PC-9 (cell line): ENCODE measurements around the gene RAB6C. TPM values are rescaled to one million over a fixed set of nuclear protein-coding genes. Genes with fewer than 3 reads are reported as not detected.
"Not testable (repeated sequence)": the region's sequence is repeated elsewhere in the genome, so short reads cannot be mapped to it uniquely, and the experiment has no call there.

Experiments
- BruUV-seq: library from RNA; stranded (reverse); fragments of 400-500 nt; replicated peaks from 2 replicates; lab custom pipeline; 2021; lab: Mats Ljungman, UMichigan
- CTCF ChIA-PET: fragments of 300-600 bp; sonication (Branson Sonifier 250); formaldehyde crosslinking; loops from one replicate; lab custom pipeline; 2022; ENCODE audit warnings: antibody characterized with exemption; lab: Charles Lee
- POLR2A ChIA-PET: fragments of 300-600 bp; sonication (Branson Sonifier 250); formaldehyde crosslinking; loops from one replicate; lab custom pipeline; 2022; ENCODE audit warnings: antibody characterized with exemption; ENCODE audit not compliant: unreplicated experiment; lab: Charles Lee
- DNase-seq, 2 experiments: peaks; one replicate each; pipeline versions ENCODE4 v3.0.0 to v3.0.0-alpha.2; 2015 to 2022; ENCODE audit warnings: mixed read lengths in 1 of 2
- H2AFZ ChIP-seq: fragments of 200-600 bp; sonication (generic); 2 replicates; pipeline ENCODE4 v1.8.1; 2017; ENCODE audit warnings: antibody characterized with exemption
- H3F3A ChIP-seq: fragments of 200-600 bp; sonication (generic); 2 replicates; pipeline ENCODE4 v1.8.1; 2017; ENCODE audit warnings: antibody characterized with exemption, mild to moderate bottlenecking, low read depth; ENCODE audit not compliant: insufficient read depth
- H3K27ac ChIP-seq: fragments of 200-600 bp; sonication (generic); 2 replicates; pipeline ENCODE4 v1.6.1; 2016; ENCODE audit warnings: mixed run types
- H3K27me3 ChIP-seq: fragments of 200-600 bp; sonication (generic); 2 replicates; pipeline ENCODE4 v1.6.1; 2016; ENCODE audit warnings: low read depth, mixed run types; ENCODE audit not compliant: insufficient read depth
- H3K36me3 ChIP-seq: fragments of 200-600 bp; sonication (generic); 2 replicates; pipeline ENCODE4 v1.6.1; 2016; ENCODE audit warnings: low read depth, mixed run types
- H3K4me1 ChIP-seq: fragments of 200-600 bp; sonication (generic); replicated peaks from 2 replicates; pipeline ENCODE4 v1.6.1; 2016; ENCODE audit warnings: mixed run types; ENCODE audit not compliant: insufficient read depth
- H3K4me2 ChIP-seq: fragments of 200-600 bp; sonication (generic); 2 replicates; pipeline ENCODE4 v1.6.1; 2017; ENCODE audit warnings: mixed run types
- H3K4me3 ChIP-seq: fragments of 200-600 bp; sonication (generic); 2 replicates; pipeline ENCODE4 v1.6.1; 2016; ENCODE audit warnings: mixed run types
- H3K79me2 ChIP-seq: fragments of 200-600 bp; sonication (generic); 2 replicates; pipeline ENCODE4 v1.6.1; 2017; ENCODE audit warnings: low read depth, mixed run types
- H3K9me2 ChIP-seq: fragments of 200-600 bp; sonication (generic); 2 replicates; pipeline ENCODE4 v1.8.1; 2017; ENCODE audit warnings: mild to moderate bottlenecking; ENCODE audit not compliant: insufficient read depth
- H3K9me3 ChIP-seq: fragments of 200-600 bp; sonication (generic); 2 replicates; pipeline ENCODE4 v1.8.1; 2016; ENCODE audit warnings: low read depth; ENCODE audit not compliant: insufficient read depth
- H4K20me1 ChIP-seq: fragments of 200-600 bp; sonication (generic); 2 replicates; pipeline ENCODE4 v1.8.1; 2017; ENCODE audit not compliant: insufficient read depth
- CTCF ChIP-seq: fragments of 200-600 bp; sonication (generic); conservative IDR thresholded peaks from 2 replicates; pipeline ENCODE4 v1.6.1; 2017; ENCODE audit warnings: mixed run types, antibody characterized with exemption, mild to moderate bottlenecking, moderate library complexity
- EZH2 ChIP-seq: fragments of 200-600 bp; sonication (generic); IDR thresholded peaks from 2 replicates; pipeline ENCODE4 v1.8.0; 2017; ENCODE audit warnings: antibody characterized with exemption, low read depth
- intact Hi-C: fragments of 100-400 bp; cut with micrococcal nuclease; formaldehyde crosslinking; loops from one replicate; pipeline ENCODE4 v1.10.0; 2022; ENCODE audit not compliant: unreplicated experiment
- total RNA-seq: library from RNA; stranded (reverse); gene quantifications from 2 replicates; pipeline ENCODE4 v1.2.3, GENCODE V29; 2021

Gene RAB6C
- total RNA-seq, 1 experiment from 2014 or later, result not detected

- no peak overlapping the region for H3K27ac ChIP-seq
- no peaks in the 10 kb centered on the region for H3K79me2 ChIP-seq
- CTCF ChIA-PET, result no interaction called here
- no peaks in the 10 kb centered on the region for H3K9me2 ChIP-seq
- H3K36me3 ChIP-seq, result no peaks in the 10 kb centered on the region
- intact Hi-C loops, result no loop called here
- H4K20me1 ChIP-seq, result no peaks in the 10 kb centered on the region
- no peaks in the 10 kb centered on the region for H3K9me3 ChIP-seq
- H3K4me2 ChIP-seq, result no peak overlapping the region
- H3K27me3 ChIP-seq, result peaks cover 32% of the 10 kb centered on the region; the same call in 1 of the 2 replicates
- no peaks in the 10 kb centered on the region for H3F3A ChIP-seq
- POLR2A ChIA-PET, result no interaction called here
- BruUV-seq, result no TSS peak
- TF ChIP-seq EZH2, result no peak
- no peak for TF ChIP-seq CTCF
- no peak overlapping the region for H2AFZ ChIP-seq
- no peaks in the 10 kb centered on the region for H3K4me1 ChIP-seq
- H3K4me3 ChIP-seq, result no peak overlapping the region
- no peak for DNase-seq
These were observed 33.9 kb upstream of the RAB6C start for GRCh38 chr2:129945557-129945956.

- H4K20me1 ChIP-seq, H3F3A ChIP-seq, CTCF ChIA-PET, H3K4me1 ChIP-seq, H3K79me2 ChIP-seq, BruUV-seq, H3K9me2 ChIP-seq, POLR2A ChIA-PET, DNase-seq, H3K4me2 ChIP-seq, H3K4me3 ChIP-seq, intact Hi-C loops, H3K36me3 ChIP-seq, H2AFZ ChIP-seq, H3K9me3 ChIP-seq, H3K27ac ChIP-seq: not testable (repeated sequence)
- H3K27me3 ChIP-seq, result peaks cover 42% of the 10 kb centered on the region; the same call in 1 of the 2 replicates
These were observed 31.8 kb upstream of the RAB6C start for GRCh38 chr2:129947712-129948111.

- intact Hi-C loops, H3K36me3 ChIP-seq, H3K9me2 ChIP-seq, H3K9me3 ChIP-seq, H3K4me2 ChIP-seq, H3K79me2 ChIP-seq, DNase-seq, BruUV-seq, POLR2A ChIA-PET, H3K27ac ChIP-seq, H4K20me1 ChIP-seq, H3K4me3 ChIP-seq, H2AFZ ChIP-seq, H3F3A ChIP-seq, H3K4me1 ChIP-seq: not testable (repeated sequence)
- peaks cover 14% of the 10 kb centered on the region for H3K27me3 ChIP-seq
- CTCF ChIA-PET, result interaction anchor here (0.6 kb wide), 1 partner anchor 27 kb away, joined by 4 read pairs; no protein-coding TSS in a partner anchor
These were observed 23.3 kb upstream of the RAB6C start for GRCh38 chr2:129956171-129956570.

- POLR2A ChIA-PET, result no interaction called here
- H3K27ac ChIP-seq, result no peak overlapping the region
- H4K20me1 ChIP-seq, result no peaks in the 10 kb centered on the region
- peaks cover 6% of the 10 kb centered on the region; the same call in 1 of the 2 replicates for H3K27me3 ChIP-seq
- no peaks in the 10 kb centered on the region for H3K36me3 ChIP-seq
- H3F3A ChIP-seq, result no peaks in the 10 kb centered on the region
- no peak overlapping the region for H2AFZ ChIP-seq
- CTCF ChIA-PET, result no interaction called here
- H3K9me3 ChIP-seq, result no peaks in the 10 kb centered on the region
- TF ChIP-seq CTCF, result no peak
- TF ChIP-seq EZH2, result no peak
- DNase-seq, result no peak
- H3K4me2 ChIP-seq, result no peak overlapping the region
- no peaks in the 10 kb centered on the region for H3K4me1 ChIP-seq
- no TSS peak for BruUV-seq
- no peaks in the 10 kb centered on the region for H3K9me2 ChIP-seq
- H3K4me3 ChIP-seq, result no peak overlapping the region
- no peaks in the 10 kb centered on the region for H3K79me2 ChIP-seq
- intact Hi-C loops, result no loop called here
These were observed 21.6 kb upstream of the RAB6C start for GRCh38 chr2:129957891-129958290.

- H3K27ac ChIP-seq, H4K20me1 ChIP-seq, H2AFZ ChIP-seq, H3K4me3 ChIP-seq, H3K36me3 ChIP-seq, H3K4me2 ChIP-seq, H3K4me1 ChIP-seq, H3K27me3 ChIP-seq, CTCF ChIA-PET, H3F3A ChIP-seq, intact Hi-C loops, DNase-seq, H3K9me3 ChIP-seq, H3K9me2 ChIP-seq, BruUV-seq, H3K79me2 ChIP-seq, POLR2A ChIA-PET: not testable (repeated sequence)
These were observed 20.7 kb upstream of the RAB6C start for GRCh38 chr2:129958736-129959135.

GRCh38 chr2:129968605-129969004 is 10.9 kb upstream of the RAB6C start:
- H3K27ac ChIP-seq, POLR2A ChIA-PET, H3F3A ChIP-seq, H3K9me2 ChIP-seq, H3K4me3 ChIP-seq, H3K4me2 ChIP-seq, BruUV-seq, DNase-seq, H2AFZ ChIP-seq, intact Hi-C loops, H4K20me1 ChIP-seq, H3K4me1 ChIP-seq, H3K9me3 ChIP-seq, CTCF ChIA-PET, H3K36me3 ChIP-seq, H3K79me2 ChIP-seq: not testable (repeated sequence)
- peaks cover 24% of the 10 kb centered on the region for H3K27me3 ChIP-seq
